HEK293 (cell line): ENCODE measurements around the gene CAMKK1.

Experiments
- CTCF ChIA-PET: fragments of 350-600 bp; formaldehyde crosslinking; extraction: SDS; loops from one replicate; lab custom pipeline; 2021; ENCODE audit warnings: antibody characterized with exemption; lab: Yijun Ruan, JAX
- POLR2A ChIA-PET: fragments of 300-600 bp; formaldehyde crosslinking; extraction: SDS; loops from one replicate; lab custom pipeline; 2020; ENCODE audit warnings: antibody characterized with exemption, inconsistent platforms; lab: Yijun Ruan, JAX
- H3K27ac ChIP-seq: fragments of 200-500 bp; sonication (Bioruptor generic); 2 replicates; pipeline ENCODE4 v1.5.1; 2014; ENCODE audit warnings: low read depth, low read length, control low read depth, inconsistent platforms; ENCODE audit errors: extremely low read depth
- H3K36me3 ChIP-seq, 2 experiments: fragments of 200-500 bp in 1 of 2; sonication (Bioruptor generic) in 1 of 2; 1 replicate in 1 of 2; 2 replicates in 1 of 2; pipeline ENCODE4 v1.5.1; 2014 to 2017; ENCODE audit warnings: inconsistent platforms in 2 of 2, low read length in 2 of 2; ENCODE audit not compliant: control insufficient read depth in 2 of 2, insufficient read depth in 1 of 2
- H3K4me1 ChIP-seq: fragments of 200-500 bp; sonication (Bioruptor generic); 2 replicates; pipeline ENCODE4 v1.5.1; 2014; ENCODE audit warnings: mild to moderate bottlenecking, low read length, inconsistent platforms; ENCODE audit not compliant: control insufficient read depth, insufficient read depth
- H3K4me3 ChIP-seq: 2 replicates; pipeline ENCODE4 v1.5.1; 2011; ENCODE audit warnings: low read depth, mild to moderate bottlenecking, control low read depth, low read length, moderate library complexity
- H3K9me3 ChIP-seq: fragments of 200-500 bp; sonication (Bioruptor generic); 2 replicates; pipeline ENCODE4 v1.5.1; 2014; ENCODE audit warnings: low read depth, low read length, inconsistent platforms; ENCODE audit not compliant: control insufficient read depth, insufficient read depth
- EGR2 ChIP-seq: fragments of 450-650 bp; formaldehyde crosslinking; IDR thresholded peaks from 2 replicates; pipeline ENCODE4 v1.5.1; 2016; ENCODE audit warnings: low read depth, missing biosample characterization, missing genetic modification characterization
- GFI1B ChIP-seq: fragments of 450-650 bp; formaldehyde crosslinking; IDR thresholded peaks from 2 replicates; pipeline ENCODE4 v1.5.1; 2016; ENCODE audit warnings: missing biosample characterization, missing genetic modification characterization
- MYNN ChIP-seq: fragments of 450-650 bp; formaldehyde crosslinking; IDR thresholded peaks from 2 replicates; pipeline ENCODE4 v1.5.1; 2016; ENCODE audit warnings: missing biosample characterization, missing genetic modification characterization, borderline replicate concordance
- SCRT2 ChIP-seq: fragments of 450-650 bp; formaldehyde crosslinking; IDR thresholded peaks from 2 replicates; pipeline ENCODE4 v1.5.1; 2016; ENCODE audit warnings: missing biosample characterization, missing genetic modification characterization
- ZNF112 ChIP-seq: fragments of 450-650 bp; formaldehyde crosslinking; IDR thresholded peaks from 2 replicates; pipeline ENCODE4 v1.5.0; 2017; ENCODE audit warnings: missing biosample characterization, missing genetic modification characterization
- ZNF23 ChIP-seq: fragments of 450-650 bp; formaldehyde crosslinking; IDR thresholded peaks from 2 replicates; pipeline ENCODE4 v1.5.1; 2016; ENCODE audit warnings: missing biosample characterization, missing genetic modification characterization, borderline replicate concordance
- ZNF404 ChIP-seq: fragments of 450-650 bp; formaldehyde crosslinking; IDR thresholded peaks from 2 replicates; pipeline ENCODE4 v1.5.1; 2017; ENCODE audit warnings: missing biosample characterization, missing genetic modification characterization
- ZNF433 ChIP-seq: fragments of 450-650 bp; formaldehyde crosslinking; IDR thresholded peaks from 2 replicates; pipeline ENCODE4 v1.5.1; 2016; ENCODE audit warnings: missing biosample characterization, missing genetic modification characterization, low read depth
- ZNF510 ChIP-seq: fragments of 450-650 bp; formaldehyde crosslinking; IDR thresholded peaks from 2 replicates; pipeline ENCODE4 v1.5.1; 2018; ENCODE audit warnings: mild to moderate bottlenecking, missing genetic modification characterization, missing biosample characterization; ENCODE audit not compliant: insufficient replicate concordance
- ZNF768 ChIP-seq: fragments of 450-650 bp; formaldehyde crosslinking; IDR thresholded peaks from 2 replicates; pipeline ENCODE4 v1.5.1; 2018; ENCODE audit warnings: missing biosample characterization, mild to moderate bottlenecking, missing genetic modification characterization
- ZNF791 ChIP-seq: fragments of 450-650 bp; formaldehyde crosslinking; IDR thresholded peaks from 2 replicates; pipeline ENCODE4 v1.5.1; 2016; ENCODE audit warnings: missing biosample characterization, missing genetic modification characterization
- TF ChIP-seq, protein P1 (sequence below): fragments of 450-650 bp; formaldehyde crosslinking; IDR thresholded peaks from 2 replicates; pipeline ENCODE4 v1.5.1; 2016; ENCODE audit warnings: missing biosample characterization, missing genetic modification characterization
- TF ChIP-seq, protein P2 (sequence below): fragments of 450-650 bp; formaldehyde crosslinking; IDR thresholded peaks from 2 replicates; pipeline ENCODE4 v1.5.1; 2016; ENCODE audit warnings: missing biosample characterization, missing genetic modification characterization
- TF ChIP-seq, protein P3 (sequence below): fragments of 450-650 bp; formaldehyde crosslinking; IDR thresholded peaks from 2 replicates; pipeline ENCODE4 v1.5.1; 2017; ENCODE audit warnings: missing biosample characterization, missing genetic modification characterization
- TF ChIP-seq, protein P4 (sequence below): fragments of 450-650 bp; formaldehyde crosslinking; IDR thresholded peaks from 2 replicates; pipeline ENCODE4 v1.5.1; 2017; ENCODE audit warnings: missing biosample characterization, missing genetic modification characterization
- TF ChIP-seq, protein P5 (sequence below): fragments of 450-650 bp; formaldehyde crosslinking; IDR thresholded peaks from 2 replicates; pipeline ENCODE4 v1.5.1; 2016; ENCODE audit warnings: missing biosample characterization, missing genetic modification characterization

The CAMKK1 gene

DNA sequence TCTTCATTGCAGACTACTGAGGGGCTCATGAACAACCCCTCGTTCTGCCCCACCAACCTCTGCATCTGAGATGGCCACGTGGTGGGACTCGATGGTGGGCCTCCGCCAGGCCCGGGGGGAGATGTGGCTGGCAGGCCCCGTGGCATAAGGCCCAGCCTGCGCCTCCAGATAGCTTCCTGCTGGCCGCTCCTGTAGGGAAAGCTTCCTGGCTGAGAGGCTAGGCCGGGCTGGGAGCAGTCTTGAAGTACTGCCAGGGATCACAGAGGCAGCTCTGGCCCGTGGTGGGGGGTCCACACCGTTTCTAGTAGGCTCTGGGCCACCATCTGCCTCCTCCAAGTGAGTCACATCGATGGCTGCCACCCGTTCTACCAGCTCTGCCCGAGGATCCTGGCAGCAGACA, 7.6 kb downstream of the CAMKK1 start (continued):
- no peak for TF ChIP-seq ZNF768 (tag by site-specific recombination)

DNA sequence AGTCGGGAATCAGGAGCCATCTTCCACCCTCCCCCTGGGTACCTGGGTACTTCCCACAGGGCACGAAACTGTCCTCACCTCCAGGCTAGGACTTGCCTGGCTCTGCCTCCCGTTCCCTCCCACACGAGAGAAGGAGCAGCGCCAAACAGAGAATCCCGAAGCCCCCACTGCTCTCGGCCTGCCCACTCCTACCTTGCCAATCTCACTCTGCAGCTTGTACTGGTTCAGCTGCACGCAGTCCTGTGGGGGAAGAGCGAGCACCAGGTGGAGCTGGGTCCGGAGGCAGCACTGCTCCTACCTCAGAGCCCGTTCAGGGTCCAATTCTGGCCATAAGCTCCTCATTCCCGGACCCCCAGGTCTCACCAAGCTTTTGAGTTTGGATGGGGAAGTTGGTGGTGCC, 8.7 kb downstream of the CAMKK1 start:
- no peak overlapping the region for H3K4me3 ChIP-seq
- ChIA-PET POLR2A (no interaction called here), CTCF (interaction anchor here (0.6 to 2.4 kb wide), 7 partner anchors 20 to 1025 kb away, joined by 3 to 8 read pairs (median 3); no protein-coding TSS in a partner anchor)
- TF ChIP-seq ZNF433: no peak
- 0 out of 2 replicates have a peak, but pooled peaks have one; percentile 20 for TF ChIP-seq EGR2 (tag by site-specific recombination)
- TF ChIP-seq, all 188 proteins: peak for 1
- H3K27ac ChIP-seq: no peak overlapping the region
- H3K4me1 ChIP-seq: peaks cover 12% of the 10 kb centered on the region
- no peaks in the 10 kb centered on the region for H3K9me3 ChIP-seq
- peaks cover 5 to 68% of the 10 kb centered on the region in 2 experiments for H3K36me3 ChIP-seq

DNA sequence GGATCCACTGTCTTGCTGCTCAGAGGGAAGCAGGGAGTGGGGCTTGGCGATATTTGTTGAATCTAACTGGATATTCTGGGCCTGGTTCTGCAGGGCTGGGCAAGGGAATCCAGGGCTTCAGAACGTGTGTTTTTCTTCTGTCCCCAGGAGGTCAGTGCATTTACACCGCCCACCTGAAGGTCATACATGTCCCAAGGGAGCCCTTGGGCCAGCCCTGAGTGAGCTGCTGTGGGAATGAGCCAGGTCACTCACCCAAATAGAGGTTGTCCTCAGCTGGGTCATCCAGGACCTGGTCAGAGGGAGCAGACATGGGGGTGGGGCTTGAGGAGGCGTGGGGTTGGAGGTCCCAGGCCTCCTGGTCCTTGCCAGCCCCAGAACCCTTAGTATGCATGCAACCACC, 10.6 kb downstream of the CAMKK1 start:
- Histone ChIP-seq H3K9me3 (no peaks in the 10 kb centered on the region), H3K4me1 (no peaks in the 10 kb centered on the region), H3K36me3 (peaks cover 11 to 84% of the 10 kb centered on the region in 2 experiments), H3K4me3 (no peak overlapping the region), H3K27ac (no peak overlapping the region)
- no peak for TF ChIP-seq ZNF404 (tag by site-specific recombination)
- TF ChIP-seq ZNF791: no peak
- TF ChIP-seq, protein P1, sequence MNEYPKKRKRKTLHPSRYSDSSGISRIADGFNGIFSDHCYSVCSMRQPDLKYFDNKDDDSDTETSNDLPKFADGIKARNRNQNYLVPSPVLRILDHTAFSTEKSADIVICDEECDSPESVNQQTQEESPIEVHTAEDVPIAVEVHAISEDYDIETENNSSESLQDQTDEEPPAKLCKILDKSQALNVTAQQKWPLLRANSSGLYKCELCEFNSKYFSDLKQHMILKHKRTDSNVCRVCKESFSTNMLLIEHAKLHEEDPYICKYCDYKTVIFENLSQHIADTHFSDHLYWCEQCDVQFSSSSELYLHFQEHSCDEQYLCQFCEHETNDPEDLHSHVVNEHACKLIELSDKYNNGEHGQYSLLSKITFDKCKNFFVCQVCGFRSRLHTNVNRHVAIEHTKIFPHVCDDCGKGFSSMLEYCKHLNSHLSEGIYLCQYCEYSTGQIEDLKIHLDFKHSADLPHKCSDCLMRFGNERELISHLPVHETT (tag by site-specific recombination): no peak
- TF ChIP-seq, protein P2, sequence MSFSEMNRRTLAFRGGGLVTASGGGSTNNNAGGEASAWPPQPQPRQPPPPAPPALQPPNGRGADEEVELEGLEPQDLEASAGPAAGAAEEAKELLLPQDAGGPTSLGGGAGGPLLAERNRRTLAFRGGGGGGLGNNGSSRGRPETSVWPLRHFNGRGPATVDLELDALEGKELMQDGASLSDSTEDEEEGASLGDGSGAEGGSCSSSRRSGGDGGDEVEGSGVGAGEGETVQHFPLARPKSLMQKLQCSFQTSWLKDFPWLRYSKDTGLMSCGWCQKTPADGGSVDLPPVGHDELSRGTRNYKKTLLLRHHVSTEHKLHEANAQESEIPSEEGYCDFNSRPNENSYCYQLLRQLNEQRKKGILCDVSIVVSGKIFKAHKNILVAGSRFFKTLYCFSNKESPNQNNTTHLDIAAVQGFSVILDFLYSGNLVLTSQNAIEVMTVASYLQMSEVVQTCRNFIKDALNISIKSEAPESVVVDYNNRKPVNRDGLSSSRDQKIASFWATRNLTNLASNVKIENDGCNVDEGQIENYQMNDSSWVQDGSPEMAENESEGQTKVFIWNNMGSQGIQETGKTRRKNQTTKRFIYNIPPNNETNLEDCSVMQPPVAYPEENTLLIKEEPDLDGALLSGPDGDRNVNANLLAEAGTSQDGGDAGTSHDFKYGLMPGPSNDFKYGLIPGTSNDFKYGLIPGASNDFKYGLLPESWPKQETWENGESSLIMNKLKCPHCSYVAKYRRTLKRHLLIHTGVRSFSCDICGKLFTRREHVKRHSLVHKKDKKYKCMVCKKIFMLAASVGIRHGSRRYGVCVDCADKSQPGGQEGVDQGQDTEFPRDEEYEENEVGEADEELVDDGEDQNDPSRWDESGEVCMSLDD (tag by site-specific recombination): no peak
- no peak for TF ChIP-seq ZNF112 (tag by site-specific recombination)
- POLR2A ChIA-PET: no interaction called here
- CTCF ChIA-PET: no interaction called here

DNA sequence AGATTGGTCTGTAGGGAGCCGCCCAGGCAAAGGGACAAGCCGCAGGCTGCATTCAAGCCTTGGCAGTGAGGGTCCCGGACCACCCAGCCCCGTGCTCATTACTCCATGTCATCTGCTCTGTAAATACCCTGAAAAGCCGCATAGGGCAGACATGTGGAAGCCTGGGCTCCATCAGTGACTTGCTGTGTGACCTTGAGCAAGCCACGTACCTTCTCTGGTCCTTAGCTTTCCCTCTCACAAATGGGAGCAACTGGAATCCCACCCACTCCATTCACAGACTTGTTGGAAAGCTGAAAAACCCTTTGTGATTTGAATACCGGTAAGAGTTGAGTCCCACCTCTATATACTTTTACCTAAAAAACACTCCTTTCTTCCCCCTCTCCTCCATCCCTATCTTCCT, 11.9 kb downstream of the CAMKK1 start:
- TF ChIP-seq ZNF768 (tag by site-specific recombination) (peak; percentile 76; the same call in 1 of the 2 replicates), ZNF23 (tag by site-specific recombination) (no peak)
- Histone ChIP-seq H3K9me3 (no peaks in the 10 kb centered on the region), H3K4me3 (no peak overlapping the region), H3K36me3 (peaks cover 11 to 93% of the 10 kb centered on the region in 2 experiments), H3K27ac (no peak overlapping the region), H3K4me1 (no peaks in the 10 kb centered on the region)
- ChIA-PET POLR2A (interaction anchor here (1.3 to 1.6 kb wide), 2 partner anchors 8 to 12 kb away, joined by 4 to 5 read pairs; partner anchors contain the start of gene CAMKK1), CTCF (interaction anchor here (1.4 to 4.0 kb wide), 3 partner anchors 17 to 143 kb away, joined by 5 to 21 read pairs (median 5); no protein-coding TSS in a partner anchor)

DNA sequence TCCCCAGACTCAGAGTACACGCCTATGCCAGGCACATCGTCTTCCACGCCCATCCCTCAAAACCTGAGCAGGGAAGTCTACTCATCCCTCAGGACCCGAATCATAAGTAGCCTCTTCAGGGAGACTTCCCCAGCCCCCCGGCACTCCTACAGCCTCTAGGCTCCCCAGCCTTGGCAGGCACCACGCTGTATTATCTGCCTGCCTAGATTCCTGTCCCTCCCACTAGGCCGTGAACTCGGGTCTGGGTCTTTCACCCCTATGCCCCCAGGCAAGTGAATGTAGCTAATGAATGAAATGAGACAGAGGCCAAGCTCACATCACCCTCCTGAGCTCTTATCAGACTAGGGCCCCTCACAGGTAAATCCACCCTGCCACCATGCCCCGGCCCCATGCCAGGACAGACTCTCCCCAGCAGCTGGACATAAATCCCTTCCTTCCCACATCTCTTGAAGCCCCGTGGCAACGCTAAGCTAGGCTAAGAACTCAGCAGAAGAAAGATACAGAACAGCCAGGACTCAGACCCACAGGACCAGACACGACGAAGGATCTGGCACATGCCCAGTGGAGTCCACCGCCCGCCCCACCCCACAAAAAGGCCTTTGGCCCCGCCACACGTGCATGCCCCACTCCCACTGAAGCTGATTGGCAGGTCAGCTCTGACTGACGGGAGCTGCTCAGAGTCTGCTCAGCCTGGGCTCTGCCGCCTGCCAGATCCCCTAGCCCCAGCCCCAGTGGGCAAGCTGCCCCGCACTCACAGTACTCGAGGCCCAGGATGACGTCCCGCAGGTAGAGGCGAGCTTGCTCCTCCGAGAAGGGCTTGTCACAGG, 13.0 kb downstream of the CAMKK1 start:
- H3K36me3 ChIP-seq: peaks cover 17 to 90% of the 10 kb centered on the region in 2 experiments
- H3K27ac ChIP-seq: no peak overlapping the region
- no peak overlapping the region for H3K4me3 ChIP-seq
- POLR2A ChIA-PET: interaction anchor here (1.1 to 1.6 kb wide), 4 partner anchors 9 to 33 kb away, joined by 3 to 5 read pairs (median 4); partner anchors contain the start of gene CAMKK1
- H3K4me1 ChIP-seq: no peaks in the 10 kb centered on the region
- no peaks in the 10 kb centered on the region for H3K9me3 ChIP-seq
- CTCF ChIA-PET: interaction anchor here (0.6 to 4.0 kb wide), 8 partner anchors 15 to 1059 kb away, joined by 3 to 21 read pairs (median 4); no protein-coding TSS in a partner anchor
- TF ChIP-seq MYNN (tag by site-specific recombination) (no peak), ZNF510 (tag by site-specific recombination) (no peak), SCRT2 (tag by site-specific recombination) (no peak), GFI1B (tag by site-specific recombination) (no peak)
- TF ChIP-seq, protein P3, sequence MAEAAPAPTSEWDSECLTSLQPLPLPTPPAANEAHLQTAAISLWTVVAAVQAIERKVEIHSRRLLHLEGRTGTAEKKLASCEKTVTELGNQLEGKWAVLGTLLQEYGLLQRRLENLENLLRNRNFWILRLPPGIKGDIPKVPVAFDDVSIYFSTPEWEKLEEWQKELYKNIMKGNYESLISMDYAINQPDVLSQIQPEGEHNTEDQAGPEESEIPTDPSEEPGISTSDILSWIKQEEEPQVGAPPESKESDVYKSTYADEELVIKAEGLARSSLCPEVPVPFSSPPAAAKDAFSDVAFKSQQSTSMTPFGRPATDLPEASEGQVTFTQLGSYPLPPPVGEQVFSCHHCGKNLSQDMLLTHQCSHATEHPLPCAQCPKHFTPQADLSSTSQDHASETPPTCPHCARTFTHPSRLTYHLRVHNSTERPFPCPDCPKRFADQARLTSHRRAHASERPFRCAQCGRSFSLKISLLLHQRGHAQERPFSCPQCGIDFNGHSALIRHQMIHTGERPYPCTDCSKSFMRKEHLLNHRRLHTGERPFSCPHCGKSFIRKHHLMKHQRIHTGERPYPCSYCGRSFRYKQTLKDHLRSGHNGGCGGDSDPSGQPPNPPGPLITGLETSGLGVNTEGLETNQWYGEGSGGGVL (tag by site-specific recombination): no peak
- TF ChIP-seq, protein P4, sequence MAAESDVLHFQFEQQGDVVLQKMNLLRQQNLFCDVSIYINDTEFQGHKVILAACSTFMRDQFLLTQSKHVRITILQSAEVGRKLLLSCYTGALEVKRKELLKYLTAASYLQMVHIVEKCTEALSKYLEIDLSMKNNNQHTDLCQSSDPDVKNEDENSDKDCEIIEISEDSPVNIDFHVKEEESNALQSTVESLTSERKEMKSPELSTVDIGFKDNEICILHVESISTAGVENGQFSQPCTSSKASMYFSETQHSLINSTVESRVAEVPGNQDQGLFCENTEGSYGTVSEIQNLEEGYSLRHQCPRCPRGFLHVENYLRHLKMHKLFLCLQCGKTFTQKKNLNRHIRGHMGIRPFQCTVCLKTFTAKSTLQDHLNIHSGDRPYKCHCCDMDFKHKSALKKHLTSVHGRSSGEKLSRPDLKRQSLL (tag by site-specific recombination): no peak
- TF ChIP-seq, protein P5, sequence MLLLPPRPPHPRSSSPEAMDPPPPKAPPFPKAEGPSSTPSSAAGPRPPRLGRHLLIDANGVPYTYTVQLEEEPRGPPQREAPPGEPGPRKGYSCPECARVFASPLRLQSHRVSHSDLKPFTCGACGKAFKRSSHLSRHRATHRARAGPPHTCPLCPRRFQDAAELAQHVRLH (tag by site-specific recombination): no peak
